BE2C (cell line): ENCODE measurements around the gene PDP2.

Experiments used
- DNase-seq: peaks from one replicate; pipeline ENCODE4 v3.0.0-alpha.2; 2020
- H3K27me3 ChIP-seq: fragments of 250-450 bp; sonication (Bioruptor Pico); 2 replicates; pipeline ENCODE4 v1.5.1; 2020; ENCODE audit warnings: mild to moderate bottlenecking
- H3K36me3 ChIP-seq: fragments of 250-450 bp; sonication (Bioruptor Pico); 2 replicates; pipeline ENCODE4 v1.5.1; 2020; ENCODE audit warnings: mild to moderate bottlenecking
- H3K4me1 ChIP-seq: fragments of 250-450 bp; sonication (Bioruptor Pico); 2 replicates; pipeline ENCODE4 v1.5.1; 2020
- H3K4me3 ChIP-seq: 2 replicates; pipeline ENCODE4 v1.5.1; 2011; ENCODE audit warnings: low read depth, low read length
- H3K9me3 ChIP-seq: fragments of 250-450 bp; sonication (Bioruptor Pico); 2 replicates; pipeline ENCODE4 v1.5.1; 2020
- CTCF ChIP-seq: IDR thresholded peaks from 2 replicates; pipeline ENCODE4 v1.5.1; 2012; ENCODE audit warnings: mild to moderate bottlenecking, low read depth, low read length

The PDP2 gene

DNA sequence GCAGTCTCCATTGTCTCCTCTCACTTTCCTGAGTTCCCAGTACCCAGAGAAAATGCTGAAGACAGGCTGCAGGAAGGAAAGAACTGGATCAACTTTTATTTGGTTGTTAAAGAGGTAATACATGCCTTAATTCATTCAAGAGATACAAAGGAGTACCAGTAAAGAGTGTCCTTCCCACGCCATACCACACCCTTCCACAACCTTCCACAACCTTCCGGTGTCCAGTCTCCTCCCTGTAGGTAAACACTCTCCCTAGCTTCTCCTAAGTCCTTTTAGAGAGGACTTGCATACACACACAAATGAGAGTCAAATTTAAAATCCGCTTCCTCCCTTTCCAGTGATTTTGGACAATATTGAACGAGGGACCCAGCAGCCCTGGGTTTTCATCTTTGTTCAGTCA lies 38.9 kb upstream of the PDP2 start:
- peaks cover 4% of the 10 kb centered on the region for H3K4me1 ChIP-seq
- no peak for DNase-seq
- peaks cover 31% of the 10 kb centered on the region for H3K27me3 ChIP-seq
- no peaks in the 10 kb centered on the region for H3K9me3 ChIP-seq
- no peaks in the 10 kb centered on the region for H3K36me3 ChIP-seq
- no peak for TF ChIP-seq CTCF
- H3K4me3 ChIP-seq: no peak overlapping the region

DNA sequence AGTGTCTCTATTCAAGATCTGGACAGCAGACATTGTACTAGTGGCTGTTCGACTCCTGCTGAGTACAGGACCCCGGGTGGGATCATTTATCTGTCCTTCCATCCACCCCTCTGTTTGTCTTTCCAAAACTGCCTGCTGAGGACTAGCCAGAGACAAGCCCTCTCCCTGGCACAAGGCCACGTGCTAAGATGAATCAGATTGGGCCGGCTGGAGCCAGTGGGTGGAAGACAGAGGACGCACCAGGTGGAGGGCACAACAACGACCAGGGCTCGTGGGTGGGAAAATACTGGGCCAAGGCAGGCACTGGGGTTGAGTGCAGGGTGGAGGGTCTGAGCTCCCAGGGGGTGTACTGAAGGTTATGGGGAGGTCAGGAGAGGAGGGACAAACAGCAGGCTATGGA lies 37.5 kb upstream of the PDP2 start:
- Histone ChIP-seq H3K4me3 (no peak overlapping the region), H3K27me3 (peaks cover 31% of the 10 kb centered on the region), H3K9me3 (no peaks in the 10 kb centered on the region), H3K4me1 (peaks cover 4% of the 10 kb centered on the region), H3K36me3 (no peaks in the 10 kb centered on the region)
- no peak for TF ChIP-seq CTCF
- DNase-seq: no peak

- no peak for TF ChIP-seq CTCF
- Histone ChIP-seq H3K27me3 (peaks cover 31% of the 10 kb centered on the region), H3K4me3 (no peak overlapping the region), H3K9me3 (no peaks in the 10 kb centered on the region), H3K36me3 (no peaks in the 10 kb centered on the region), H3K4me1 (peaks cover 4% of the 10 kb centered on the region)
- DNase-seq: no peak
These were observed 37.1 kb upstream of the PDP2 start for GRCh38 chr16:66843191-66843590.

DNA sequence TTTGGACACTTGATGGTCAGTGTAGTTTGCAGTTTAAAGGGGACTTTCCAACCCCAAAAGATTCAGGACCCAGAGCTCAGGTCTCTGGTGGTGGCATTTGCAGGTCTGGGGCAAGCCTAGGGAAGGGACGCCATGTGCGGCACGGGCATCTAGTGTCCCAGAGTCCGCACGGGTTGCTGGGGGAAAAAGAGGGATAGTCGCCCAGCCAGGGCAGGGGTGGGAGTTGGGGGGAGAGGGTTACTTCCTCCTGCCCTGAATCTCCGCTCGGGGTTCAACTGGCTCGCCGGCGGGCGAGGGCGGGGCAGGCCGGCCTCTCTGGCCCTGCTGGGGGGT lies 36.3 kb upstream of the PDP2 start:
- Histone ChIP-seq H3K4me3 (no peak overlapping the region), H3K4me1 (peaks cover 4% of the 10 kb centered on the region), H3K9me3 (no peaks in the 10 kb centered on the region), H3K36me3 (no peaks in the 10 kb centered on the region), H3K27me3 (peaks cover 31% of the 10 kb centered on the region)
- no peak for TF ChIP-seq CTCF
- no peak for DNase-seq

- Histone ChIP-seq H3K27me3 (peaks cover 31% of the 10 kb centered on the region), H3K4me3 (peak within 1 kb of the TSS; percentile 29), H3K4me1 (peaks cover 4% of the 10 kb centered on the region), H3K36me3 (no peaks in the 10 kb centered on the region), H3K9me3 (no peaks in the 10 kb centered on the region)
- TF ChIP-seq CTCF: no peak
- no peak for DNase-seq
These were observed 35.8 kb upstream of the PDP2 start, which contains the start of gene CA7 for GRCh38 chr16:66844342-66845079. CA7 (plus strand) TSS chr16:66844414; CDS start chr16:66844488, 74 bp downstream.

- H3K4me3 ChIP-seq: peak overlapping the region; percentile 29; the same call in 1 of the 2 replicates
- no peak for DNase-seq
- no peaks in the 10 kb centered on the region for H3K36me3 ChIP-seq
- H3K4me1 ChIP-seq: peaks cover 4% of the 10 kb centered on the region
- peaks cover 31% of the 10 kb centered on the region for H3K27me3 ChIP-seq
- no peak for TF ChIP-seq CTCF
- H3K9me3 ChIP-seq: no peaks in the 10 kb centered on the region
These were observed 35.3 kb upstream of the PDP2 start for GRCh38 chr16:66845080-66845410.
